ENCODE data around the gene KIFBP. TPM values are rescaled to one million over a fixed set of nuclear protein-coding genes. Genes with fewer than 3 reads are reported as not detected.
"Not testable (repeated sequence)": the region's sequence is repeated elsewhere in the genome, so short reads cannot be mapped to it uniquely, and the experiment has no call there.

Gene KIFBP
- total RNA-seq, 1 donor from 2014 or later = 25.8 TPM

- DNase-seq (ENCODE audit: extremely low spot score in 2 of 2) = no peak
- no peak for TF ChIP-seq POLR2AphosphoS5 (IDR thresholded peaks at IDR 0.05; ENCODE audit: insufficient read depth in 1 of 2, low read depth in 1 of 2)
- no peak for TF ChIP-seq POLR2A (IDR thresholded peaks at IDR 0.05)
- TF ChIP-seq CTCF (IDR thresholded peaks at IDR 0.05) = no peak
- H3K27ac ChIP-seq = no peak overlapping the region
- peaks cover 33% of the 10 kb centered on the region for H3K4me1 ChIP-seq
- no peak overlapping the region for H3K4me3 ChIP-seq
- H3K9me3 ChIP-seq = no peaks in the 10 kb centered on the region
- intact Hi-C loops (cut with DNase I) = no loop called here
- H3K27me3 ChIP-seq = no peaks in the 10 kb centered on the region
- peaks cover 3 to 46% of the 10 kb centered on the region in 2 donors for H3K36me3 ChIP-seq
These were observed 28.7 kb upstream of the KIFBP start for GRCh38 chr10:68959695-68960527.

DNA sequence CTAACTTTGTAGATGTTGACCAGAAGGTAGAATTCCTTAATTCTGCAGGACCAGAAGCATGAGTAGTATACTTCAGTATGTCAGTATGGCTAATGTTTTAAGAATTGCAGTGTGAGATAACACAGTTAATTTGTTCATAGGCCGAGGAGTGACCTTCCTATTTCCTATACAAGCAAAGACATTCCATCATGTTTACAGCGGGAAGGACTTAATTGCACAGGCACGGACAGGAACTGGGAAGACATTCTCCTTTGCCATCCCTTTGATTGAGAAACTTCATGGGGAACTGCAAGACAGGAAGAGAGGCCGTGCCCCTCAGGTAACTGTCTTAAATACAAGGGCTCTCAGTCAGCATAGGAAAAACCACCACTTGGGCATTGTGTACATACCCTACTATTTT is 25.5 kb upstream of the KIFBP start:
- no peaks in the 10 kb centered on the region for H3K9me3 ChIP-seq
- peaks cover 11% of the 10 kb centered on the region for H3K4me1 ChIP-seq
- no peak overlapping the region for H3K27ac ChIP-seq
- H3K4me3 ChIP-seq = no peak overlapping the region
- TF ChIP-seq POLR2AphosphoS5 (IDR thresholded peaks at IDR 0.05; ENCODE audit: insufficient read depth in 1 of 2, low read depth in 1 of 2) (no peak), POLR2A (IDR thresholded peaks at IDR 0.05) (no peak), CTCF (IDR thresholded peaks at IDR 0.05) (no peak)
- intact Hi-C loops (cut with DNase I) = no loop called here
- peaks cover 3 to 72% of the 10 kb centered on the region in 2 donors for H3K36me3 ChIP-seq
- H3K27me3 ChIP-seq = no peaks in the 10 kb centered on the region
- no peak for DNase-seq (ENCODE audit: extremely low spot score in 2 of 2)

- no peaks in the 10 kb centered on the region for H3K4me1 ChIP-seq
- intact Hi-C loops (cut with DNase I) = no loop called here
- no peaks in the 10 kb centered on the region for H3K9me3 ChIP-seq
- DNase-seq (ENCODE audit: extremely low spot score in 2 of 2) = no peak
- H3K27ac ChIP-seq = no peak overlapping the region
- no peak overlapping the region for H3K4me3 ChIP-seq
- H3K27me3 ChIP-seq = no peaks in the 10 kb centered on the region
- H3K36me3 ChIP-seq = peaks cover 6 to 99% of the 10 kb centered on the region in 2 donors
- no peak for TF ChIP-seq POLR2A (IDR thresholded peaks at IDR 0.05)
- TF ChIP-seq POLR2AphosphoS5 (IDR thresholded peaks at IDR 0.05; ENCODE audit: insufficient read depth in 1 of 2, low read depth in 1 of 2) = no peak
- no peak for TF ChIP-seq CTCF (IDR thresholded peaks at IDR 0.05)
These were observed 14.6 kb upstream of the KIFBP start for GRCh38 chr10:68973975-68974374.

DNA sequence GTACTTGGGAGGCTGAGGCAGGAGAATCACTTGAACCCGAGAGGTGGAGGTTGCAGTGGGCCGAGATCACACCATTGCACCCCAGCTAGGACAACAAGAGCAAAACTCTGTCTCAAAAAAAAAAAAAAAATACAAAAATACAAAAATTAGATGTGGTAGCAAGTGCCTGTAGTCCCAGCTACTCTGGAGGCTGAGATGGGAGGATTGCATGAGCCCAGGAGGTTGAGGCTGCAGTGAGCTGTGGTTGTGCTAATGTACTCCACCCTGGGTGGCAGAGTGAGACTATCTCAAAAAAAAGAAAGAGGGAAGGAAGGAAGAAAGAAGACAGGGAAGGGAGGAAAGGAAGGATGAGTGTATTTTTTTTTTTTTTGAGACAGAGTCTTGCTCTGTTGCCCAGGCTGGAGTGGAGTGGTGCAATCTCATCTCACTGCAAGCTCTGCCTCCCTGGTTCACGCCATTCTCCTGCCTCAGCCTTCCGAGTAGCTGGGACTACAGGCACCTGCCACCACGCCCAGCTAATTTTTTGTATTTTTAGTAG is 12.6 kb upstream of the KIFBP start:
- H3K36me3 ChIP-seq = peaks cover 6 to 88% of the 10 kb centered on the region in 2 donors
- intact Hi-C loops (cut with DNase I) = not testable (repeated sequence)

GRCh38 chr10:68979738-68980137 is 8.9 kb upstream of the KIFBP start:
- H3K4me3 ChIP-seq; H3K9me3 ChIP-seq; intact Hi-C loops (cut with DNase I); H3K27ac ChIP-seq; DNase-seq (ENCODE audit: extremely low spot score in 2 of 2); H3K27me3 ChIP-seq; H3K4me1 ChIP-seq: not testable (repeated sequence)
- peaks cover 6 to 76% of the 10 kb centered on the region in 2 donors for H3K36me3 ChIP-seq

More for the DNA sequence above, 12.6 kb upstream of the KIFBP start:
- not testable (repeated sequence) for DNase-seq (ENCODE audit: extremely low spot score in 2 of 2); H3K27me3 ChIP-seq; H3K27ac ChIP-seq; H3K9me3 ChIP-seq; H3K4me3 ChIP-seq; H3K4me1 ChIP-seq

GRCh38 chr10:68981074-68981473 is 7.5 kb upstream of the KIFBP start:
- Histone ChIP-seq H3K36me3 (peaks cover 6 to 71% of the 10 kb centered on the region in 2 donors), H3K4me3 (no peak overlapping the region), H3K27me3 (no peaks in the 10 kb centered on the region), H3K9me3 (no peaks in the 10 kb centered on the region), H3K27ac (no peak overlapping the region), H3K4me1 (no peaks in the 10 kb centered on the region)
- no peak for TF ChIP-seq CTCF (IDR thresholded peaks at IDR 0.05)
- no peak for TF ChIP-seq POLR2A (IDR thresholded peaks at IDR 0.05)
- TF ChIP-seq POLR2AphosphoS5 (IDR thresholded peaks at IDR 0.05; ENCODE audit: insufficient read depth in 1 of 2, low read depth in 1 of 2) = no peak
- DNase-seq (ENCODE audit: extremely low spot score in 2 of 2) = no peak
- intact Hi-C loops (cut with DNase I) = no loop called here
